ENCODE measurements around the gene TEX51. TPM values are rescaled to one million over a fixed set of nuclear protein-coding genes. Genes with fewer than 3 reads are reported as not detected.

Gene TEX51
- total RNA-seq, 1 donor from 2014 or later: not detected

DNA sequence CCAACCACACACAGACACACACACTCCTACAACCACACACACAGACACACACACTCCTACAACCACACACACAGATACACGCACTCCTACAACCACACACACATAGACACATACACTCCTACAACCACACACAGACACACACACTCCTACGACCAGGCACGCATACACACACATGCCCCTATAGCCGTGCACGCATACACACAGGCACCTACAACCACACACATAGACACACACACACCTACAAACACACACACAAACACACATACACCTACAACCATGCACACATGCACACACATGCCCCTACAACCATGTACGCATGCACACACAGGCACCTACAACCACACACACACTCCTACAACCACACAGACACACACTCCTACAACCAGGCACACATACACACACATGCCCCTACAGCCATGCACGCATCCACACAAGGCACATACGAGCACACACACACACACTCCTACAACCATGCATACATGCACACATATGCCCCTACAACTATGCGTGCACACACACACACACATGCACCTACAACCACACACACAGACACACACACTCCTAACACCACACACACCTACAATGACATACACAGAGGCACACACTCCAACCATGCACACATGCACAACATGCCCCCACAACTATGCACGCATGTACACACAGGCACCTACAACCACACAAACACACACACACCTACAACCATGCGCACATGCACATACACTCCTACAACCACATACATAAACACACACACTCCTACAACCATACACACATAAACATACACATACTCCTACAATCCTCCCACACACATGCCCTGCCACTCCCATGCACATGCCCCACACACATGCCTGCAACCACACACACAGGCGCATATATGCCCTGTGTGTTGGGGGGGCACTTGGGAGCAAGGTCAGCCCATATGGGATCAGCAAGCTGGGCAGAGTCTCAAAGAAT is 19.1 kb upstream of the TEX51 start:
- no peak for DNase-seq

- DNase-seq: no peak
Measured at GRCh38 chr2:126880324-126880723, 18.4 kb upstream of the TEX51 start.

- DNase-seq: no peak
Measured at GRCh38 chr2:126880817-126881216, 17.9 kb upstream of the TEX51 start.

DNA sequence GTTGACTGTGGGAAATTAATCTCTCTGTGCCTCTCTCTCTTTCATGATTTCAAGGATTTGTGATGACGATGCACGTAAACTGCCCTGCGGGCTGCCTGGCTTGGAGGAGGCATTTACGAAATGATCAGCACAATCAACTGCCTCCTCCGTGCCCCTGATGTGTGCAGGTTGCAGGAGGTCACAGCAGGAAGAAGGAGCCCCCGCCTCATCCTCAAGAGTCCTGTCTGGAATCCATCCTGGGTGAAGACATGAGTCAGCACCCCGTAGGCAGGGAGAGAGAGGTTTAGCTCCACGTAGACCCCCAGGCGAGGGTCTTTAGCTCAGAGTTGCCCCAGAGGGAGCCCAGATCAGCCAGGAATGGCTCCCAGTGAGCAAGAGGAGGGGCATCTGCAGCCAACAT is 17.1 kb upstream of the TEX51 start:
- DNase-seq: no peak

GRCh38 chr2:126882181-126882580 is 16.5 kb upstream of the TEX51 start:
- DNase-seq: no peak

GRCh38 chr2:126882736-126883665 is 15.7 kb upstream of the TEX51 start:
- no peak for DNase-seq

DNA sequence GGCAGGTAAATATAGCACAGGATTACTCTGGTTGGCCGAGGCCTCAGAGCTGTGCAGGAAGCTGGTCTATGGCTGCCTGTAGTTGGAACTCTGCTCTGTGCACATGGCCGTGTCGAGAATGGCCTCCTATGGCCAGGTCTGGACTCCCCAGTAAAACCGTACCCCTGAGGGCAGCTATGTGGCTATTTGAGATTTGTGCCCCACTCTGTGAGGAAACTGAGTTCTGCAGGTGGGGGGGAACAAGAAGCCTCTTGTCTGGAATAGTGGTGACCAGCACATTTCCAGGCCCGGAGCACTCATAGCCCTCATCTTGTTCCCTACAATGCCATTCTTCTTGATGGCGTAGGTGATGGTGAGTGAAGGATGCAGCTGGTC is 15.0 kb upstream of the TEX51 start:
- no peak for DNase-seq

GRCh38 chr2:126884861-126885750 is 13.6 kb upstream of the TEX51 start:
- no peak for DNase-seq

GRCh38 chr2:126885751-126886210 is 12.9 kb upstream of the TEX51 start:
- DNase-seq: peak; percentile 70

- DNase-seq: peak; percentile 83
Measured at GRCh38 chr2:126886211-126886915, 12.3 kb upstream of the TEX51 start.

DNA sequence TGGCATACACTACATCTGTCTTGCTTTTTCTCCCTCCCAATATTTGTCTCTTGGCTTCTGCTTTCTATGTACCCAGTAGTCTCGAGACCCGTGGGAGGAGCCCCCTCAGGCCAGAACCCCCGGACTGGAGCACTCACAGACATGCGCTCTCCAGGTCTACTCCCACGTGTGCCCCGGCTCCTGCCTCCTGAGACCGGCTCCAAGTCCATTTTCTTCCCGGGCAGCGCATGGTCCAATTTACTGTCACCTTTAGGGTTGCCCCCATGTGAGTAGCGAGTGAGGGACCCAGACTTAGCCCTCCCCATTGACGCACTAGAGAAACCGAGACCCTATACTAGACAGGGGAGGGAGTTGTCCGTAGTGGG is 11.8 kb upstream of the TEX51 start:
- DNase-seq: no peak

DNA sequence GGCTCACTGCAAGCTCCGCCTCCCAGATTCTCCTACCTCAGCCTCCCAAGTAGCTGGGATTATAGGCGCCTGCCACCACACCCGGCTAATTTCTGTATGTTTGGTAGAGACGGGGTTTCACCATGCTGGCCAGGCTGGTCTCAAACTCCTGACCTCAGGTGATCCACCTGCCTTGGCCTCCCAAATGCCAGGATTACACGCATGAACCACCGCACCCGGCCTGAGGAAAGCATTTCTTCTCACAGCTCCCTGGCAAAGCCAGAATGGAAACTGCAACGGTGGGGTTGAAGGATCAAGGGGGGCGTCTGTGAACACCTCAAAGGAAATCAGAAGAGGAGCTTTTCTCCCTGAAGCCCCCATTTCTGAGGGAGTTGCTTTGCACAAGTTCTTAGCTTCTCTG is 11.2 kb upstream of the TEX51 start:
- DNase-seq: no peak

GRCh38 chr2:126888046-126888445 is 10.6 kb upstream of the TEX51 start:
- DNase-seq: no peak

DNA sequence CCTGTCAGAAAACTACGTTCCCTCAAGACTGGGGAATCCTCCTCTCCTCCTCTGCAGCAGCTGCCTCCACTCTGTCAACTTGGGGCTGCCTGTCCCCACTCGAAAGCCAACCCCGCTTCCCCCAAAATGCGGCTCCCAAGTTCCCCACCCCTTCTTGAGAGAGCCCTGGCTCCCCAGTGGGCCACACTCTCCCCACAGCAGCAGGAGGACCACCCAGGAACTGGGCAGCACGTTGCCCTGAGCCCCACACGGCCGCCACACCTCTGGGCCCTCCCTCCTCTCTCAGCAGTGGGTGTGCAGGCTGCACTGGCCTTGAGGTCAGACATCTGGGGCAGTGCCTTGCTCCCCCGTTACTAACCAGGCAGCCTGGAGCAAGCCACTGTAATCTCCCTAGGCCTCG is 9.6 kb upstream of the TEX51 start:
- no peak for DNase-seq

GRCh38 chr2:126889496-126890135 is 9.1 kb upstream of the TEX51 start:
- peak; percentile 56 for DNase-seq

DNA sequence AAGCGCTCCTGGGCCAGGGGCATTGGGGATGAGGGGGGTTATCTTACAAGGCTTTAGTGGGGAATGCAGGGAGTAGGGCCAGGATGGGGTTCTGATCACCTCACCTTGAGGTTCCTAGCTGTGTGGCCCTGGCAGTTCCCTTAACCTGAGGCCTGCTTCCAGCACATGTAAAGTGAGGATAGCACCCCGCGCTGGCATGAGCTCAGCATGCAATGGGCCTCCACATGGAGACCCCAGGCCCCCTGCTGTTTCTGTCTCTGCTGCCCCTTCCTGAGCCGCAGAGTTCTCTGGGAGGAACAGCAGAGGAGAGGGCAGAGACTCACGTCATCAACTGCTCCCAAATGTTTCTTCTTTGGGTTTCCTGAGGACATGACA is 8.6 kb upstream of the TEX51 start:
- DNase-seq: no peak

GRCh38 chr2:126890551-126891450 is 7.9 kb upstream of the TEX51 start:
- no peak for DNase-seq

- no peak for DNase-seq
Measured at GRCh38 chr2:126891681-126892500, 6.8 kb upstream of the TEX51 start.

GRCh38 chr2:126893153-126893552 is 5.5 kb upstream of the TEX51 start:
- DNase-seq: no peak

Measured in tongue (tissue), 2 donors.